ENCODE data around the gene TRPM6. TPM values are rescaled to one million over a fixed set of nuclear protein-coding genes. Genes with fewer than 3 reads are reported as not detected.

The TRPM6 gene
- total RNA-seq, 2 experiments from 2014 or later = not detected

DNA sequence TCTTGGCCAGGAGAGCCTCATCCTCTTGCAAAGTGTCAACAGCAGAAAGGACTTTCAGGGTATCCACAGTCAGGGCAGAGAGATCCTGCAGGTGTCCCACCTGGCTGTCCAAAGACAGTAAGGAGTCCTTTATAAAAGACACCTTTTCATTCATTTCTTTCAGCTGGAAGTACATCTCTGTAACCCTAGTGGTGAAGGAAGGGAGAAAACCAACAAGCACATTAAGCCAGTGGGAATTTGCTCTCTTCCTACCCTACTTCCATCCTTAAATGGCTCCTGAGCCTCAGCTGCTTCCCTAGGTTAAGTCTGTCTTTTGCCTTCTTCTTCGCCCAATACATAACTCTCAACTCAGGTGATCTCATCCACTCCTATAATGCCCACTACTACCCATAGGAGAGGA, 124.8 kb downstream of the TRPM6 start:
- DNase-seq = no peak
- H3K9me3 Mint-ChIP-seq (ENCODE audit: insufficient read depth) = no peaks in the 10 kb centered on the region
- ChIA-PET POLR2A (no interaction called here), CTCF (no interaction called here)
- H3K4me1 Mint-ChIP-seq (ENCODE audit: low read depth) = no peaks in the 10 kb centered on the region
- no peak overlapping the region for H3K27ac Mint-ChIP-seq
- H3K4me3 Mint-ChIP-seq = no peak overlapping the region
- no peak for ATAC-seq
- H3K36me3 Mint-ChIP-seq (ENCODE audit: low read depth) = no peaks in the 10 kb centered on the region
- peaks cover 3% of the 10 kb centered on the region for H3K27me3 Mint-ChIP-seq (ENCODE audit: low read depth)

DNA sequence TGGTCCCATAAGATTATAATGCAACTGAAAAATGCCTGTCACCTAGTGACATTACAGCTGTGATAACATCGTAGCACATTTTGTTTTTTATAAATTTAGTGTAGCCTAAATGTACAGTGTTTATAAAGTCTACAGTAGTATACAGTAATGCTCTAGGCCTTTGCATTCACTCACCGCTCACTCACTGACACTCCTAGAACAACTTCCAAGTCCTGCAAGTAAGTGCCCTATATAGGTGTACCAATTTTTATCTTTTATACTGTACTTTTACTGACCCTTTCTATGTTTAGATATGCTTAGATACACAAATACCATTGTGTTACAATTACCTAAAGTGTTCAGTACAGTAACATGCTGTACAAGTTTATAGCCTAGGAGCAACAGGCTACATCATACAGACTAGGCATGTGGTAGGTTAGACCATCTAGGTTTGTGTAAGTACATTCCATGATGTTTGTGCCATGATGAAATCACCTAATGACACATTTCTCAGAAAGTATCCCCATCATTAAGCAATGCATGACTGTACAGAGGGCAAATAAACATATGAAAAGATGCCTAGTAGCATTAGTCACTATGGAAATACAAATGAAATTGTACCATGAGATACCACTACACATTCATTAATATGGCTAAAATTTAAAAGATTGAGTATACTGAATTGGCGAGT, 127.6 kb downstream of the TRPM6 start:
- H3K27me3 Mint-ChIP-seq (ENCODE audit: low read depth) = peaks cover 3% of the 10 kb centered on the region
- ATAC-seq (no peak), DNase-seq (no peak)
- no peaks in the 10 kb centered on the region for H3K36me3 Mint-ChIP-seq (ENCODE audit: low read depth)
- POLR2A ChIA-PET = no interaction called here
- H3K4me3 Mint-ChIP-seq = no peak overlapping the region
- H3K4me1 Mint-ChIP-seq (ENCODE audit: low read depth) = no peaks in the 10 kb centered on the region
- CTCF ChIA-PET = interaction anchor here (0.8 to 1.5 kb wide), 2 partner anchors 11 to 17 kb away, joined by 3 read pairs; no protein-coding TSS in a partner anchor
- no peak overlapping the region for H3K27ac Mint-ChIP-seq
- no peaks in the 10 kb centered on the region for H3K9me3 Mint-ChIP-seq (ENCODE audit: insufficient read depth)

DNA sequence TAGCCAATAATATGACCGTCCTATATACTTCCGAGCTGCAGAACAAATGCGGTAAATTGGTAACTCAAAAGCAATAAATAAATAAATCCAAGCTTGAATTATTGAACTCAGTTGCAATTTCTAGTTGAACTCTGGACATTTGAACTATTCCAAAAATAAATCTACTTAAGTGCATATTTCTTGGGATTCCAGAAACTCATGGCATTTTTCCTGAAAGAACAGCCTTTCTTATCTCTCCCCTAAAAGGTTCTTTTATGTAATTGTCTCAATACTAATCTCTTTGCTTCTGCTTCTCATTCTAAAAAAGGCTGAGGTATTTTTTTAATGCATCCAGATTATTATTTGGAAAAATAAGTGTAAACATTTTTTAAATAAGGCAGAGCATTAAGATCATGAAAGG, 131.7 kb downstream of the TRPM6 start:
- Mint-ChIP-seq H3K9me3 (ENCODE audit: insufficient read depth) (no peaks in the 10 kb centered on the region), H3K36me3 (ENCODE audit: low read depth) (no peaks in the 10 kb centered on the region), H3K27ac (no peak overlapping the region), H3K4me3 (no peak overlapping the region), H3K27me3 (ENCODE audit: low read depth) (no peaks in the 10 kb centered on the region), H3K4me1 (ENCODE audit: low read depth) (no peaks in the 10 kb centered on the region)
- POLR2A ChIA-PET = no interaction called here
- CTCF ChIA-PET = no interaction called here
- DNase-seq (no peak), ATAC-seq (no peak)

GRCh38 chr9:74755355-74755754, 132.4 kb downstream of the TRPM6 start:
- Mint-ChIP-seq H3K27me3 (ENCODE audit: low read depth) (no peaks in the 10 kb centered on the region), H3K9me3 (ENCODE audit: insufficient read depth) (no peaks in the 10 kb centered on the region), H3K4me3 (no peak overlapping the region), H3K27ac (no peak overlapping the region), H3K36me3 (ENCODE audit: low read depth) (no peaks in the 10 kb centered on the region), H3K4me1 (ENCODE audit: low read depth) (no peaks in the 10 kb centered on the region)
- ChIA-PET CTCF (no interaction called here), POLR2A (no interaction called here)
- DNase-seq (no peak), ATAC-seq (no peak)

DNA sequence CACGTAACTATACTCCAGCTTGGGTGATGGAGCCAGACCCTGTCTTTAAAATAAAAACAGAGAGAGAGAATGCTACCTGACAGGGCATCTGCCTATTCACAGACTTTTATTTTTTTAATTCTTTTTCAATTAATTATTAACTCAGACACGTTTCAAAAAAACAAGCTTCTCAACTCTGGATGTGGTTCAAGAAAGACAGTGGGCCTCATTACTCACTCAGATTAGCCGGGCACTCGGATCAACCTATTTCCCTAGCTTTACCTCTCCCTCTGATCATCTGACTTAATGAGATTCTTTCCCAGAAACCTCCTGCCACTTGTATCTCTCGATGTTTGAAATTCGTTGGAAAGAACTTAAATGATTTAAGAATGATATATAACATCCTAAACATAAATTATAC, 134.1 kb downstream of the TRPM6 start:
- CTCF ChIA-PET = interaction anchor here (1.3 kb wide), 1 partner anchor 11 kb away, joined by 3 read pairs; no protein-coding TSS in a partner anchor
- H3K9me3 Mint-ChIP-seq (ENCODE audit: insufficient read depth) = no peaks in the 10 kb centered on the region
- no peak overlapping the region for H3K27ac Mint-ChIP-seq
- H3K4me1 Mint-ChIP-seq (ENCODE audit: low read depth) = no peaks in the 10 kb centered on the region
- no peaks in the 10 kb centered on the region for H3K36me3 Mint-ChIP-seq (ENCODE audit: low read depth)
- no peak for ATAC-seq
- POLR2A ChIA-PET = no interaction called here
- peaks cover 4% of the 10 kb centered on the region for H3K27me3 Mint-ChIP-seq (ENCODE audit: low read depth)
- DNase-seq = no peak
- H3K4me3 Mint-ChIP-seq = no peak overlapping the region

GRCh38 chr9:74748966-74749365, 138.8 kb downstream of the TRPM6 start:
- Mint-ChIP-seq H3K9me3 (ENCODE audit: insufficient read depth) (no peaks in the 10 kb centered on the region), H3K4me3 (no peak overlapping the region), H3K36me3 (ENCODE audit: low read depth) (no peaks in the 10 kb centered on the region), H3K27ac (no peak overlapping the region), H3K4me1 (ENCODE audit: low read depth) (no peaks in the 10 kb centered on the region), H3K27me3 (ENCODE audit: low read depth) (peaks cover 14% of the 10 kb centered on the region)
- no peak for ATAC-seq
- ChIA-PET CTCF (no interaction called here), POLR2A (no interaction called here)
- DNase-seq = no peak

GRCh38 chr9:74742792-74743730, 144.7 kb downstream of the TRPM6 start:
- Mint-ChIP-seq H3K27me3 (ENCODE audit: low read depth) (peaks cover 24% of the 10 kb centered on the region), H3K27ac (no peak overlapping the region), H3K4me3 (no peak overlapping the region), H3K4me1 (ENCODE audit: low read depth) (no peaks in the 10 kb centered on the region), H3K9me3 (ENCODE audit: insufficient read depth) (no peaks in the 10 kb centered on the region), H3K36me3 (ENCODE audit: low read depth) (no peaks in the 10 kb centered on the region)
- DNase-seq = peak; percentile 29
- no peak for ATAC-seq
- ChIA-PET CTCF (interaction anchor here (0.7 kb wide), 2 partner anchors 11 to 16 kb away, joined by 3 read pairs; no protein-coding TSS in a partner anchor), POLR2A (no interaction called here)

DNA sequence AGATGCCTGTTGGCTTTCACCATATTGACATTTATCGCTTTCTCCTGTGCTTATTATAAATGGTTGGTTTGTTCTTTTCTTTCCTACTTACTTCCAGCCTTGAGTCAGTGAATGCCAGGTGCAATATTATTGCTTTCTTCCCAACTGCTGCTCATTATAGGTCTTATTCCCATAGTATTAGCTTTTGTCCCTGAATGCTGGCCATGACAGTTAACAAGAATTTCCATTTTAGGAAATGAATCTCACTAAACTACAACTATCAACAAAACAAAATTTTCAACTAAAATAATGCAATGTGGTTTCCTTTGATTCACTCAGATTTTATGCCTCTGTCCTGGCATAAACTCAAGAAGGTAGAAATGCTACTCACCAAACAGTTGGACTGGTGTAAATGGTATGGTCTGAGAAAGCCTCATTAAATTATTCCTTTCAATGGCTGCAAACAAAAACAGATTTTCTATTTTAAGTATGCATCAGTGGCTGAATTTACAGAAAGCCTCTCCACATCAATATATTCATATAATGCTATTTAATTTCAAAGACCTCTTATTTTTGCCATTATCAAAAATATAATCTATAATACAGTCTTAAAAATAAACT, 145.4 kb downstream of the TRPM6 start:
- no peak for ATAC-seq
- Mint-ChIP-seq H3K36me3 (ENCODE audit: low read depth) (no peaks in the 10 kb centered on the region), H3K27ac (no peak overlapping the region), H3K4me1 (ENCODE audit: low read depth) (no peaks in the 10 kb centered on the region), H3K4me3 (no peak overlapping the region), H3K27me3 (ENCODE audit: low read depth) (peaks cover 24% of the 10 kb centered on the region), H3K9me3 (ENCODE audit: insufficient read depth) (no peaks in the 10 kb centered on the region)
- POLR2A ChIA-PET = no interaction called here
- DNase-seq = no peak
- CTCF ChIA-PET = no interaction called here

GRCh38 chr9:74736646-74737045, 151.1 kb downstream of the TRPM6 start:
- Mint-ChIP-seq H3K27ac (no peak overlapping the region), H3K4me3 (no peak overlapping the region)

GRCh38 chr9:74735761-74736160, 152.0 kb downstream of the TRPM6 start:
- H3K36me3 Mint-ChIP-seq (ENCODE audit: low read depth) = no peaks in the 10 kb centered on the region
- ATAC-seq (no peak), DNase-seq (no peak)
- no peaks in the 10 kb centered on the region for H3K9me3 Mint-ChIP-seq (ENCODE audit: insufficient read depth)
- H3K27me3 Mint-ChIP-seq (ENCODE audit: low read depth) = peaks cover 6% of the 10 kb centered on the region
- H3K27ac Mint-ChIP-seq = no peak overlapping the region
- CTCF ChIA-PET = no interaction called here
- POLR2A ChIA-PET = no interaction called here
- no peak overlapping the region for H3K4me3 Mint-ChIP-seq
- H3K4me1 Mint-ChIP-seq (ENCODE audit: low read depth) = peaks cover 4% of the 10 kb centered on the region

More at GRCh38 chr9:74736646-74737045, 151.1 kb downstream of the TRPM6 start:
- ATAC-seq (no peak), DNase-seq (no peak)
- Mint-ChIP-seq H3K36me3 (ENCODE audit: low read depth) (no peaks in the 10 kb centered on the region), H3K4me1 (ENCODE audit: low read depth) (peaks cover 4% of the 10 kb centered on the region), H3K27me3 (ENCODE audit: low read depth) (peaks cover 6% of the 10 kb centered on the region), H3K9me3 (ENCODE audit: insufficient read depth) (no peaks in the 10 kb centered on the region)
- POLR2A ChIA-PET = no interaction called here
- CTCF ChIA-PET = no interaction called here

- Mint-ChIP-seq H3K36me3 (ENCODE audit: low read depth) (no peaks in the 10 kb centered on the region), H3K4me3 (no peak overlapping the region), H3K4me1 (ENCODE audit: low read depth) (no peaks in the 10 kb centered on the region), H3K27me3 (ENCODE audit: low read depth) (peaks cover 5% of the 10 kb centered on the region), H3K9me3 (ENCODE audit: insufficient read depth) (no peaks in the 10 kb centered on the region), H3K27ac (no peak overlapping the region)
- ChIA-PET CTCF (no interaction called here), POLR2A (no interaction called here)
- no peak for DNase-seq
- no peak for ATAC-seq
Observed at GRCh38 chr9:74729136-74729695, 158.5 kb downstream of the TRPM6 start.

DNA sequence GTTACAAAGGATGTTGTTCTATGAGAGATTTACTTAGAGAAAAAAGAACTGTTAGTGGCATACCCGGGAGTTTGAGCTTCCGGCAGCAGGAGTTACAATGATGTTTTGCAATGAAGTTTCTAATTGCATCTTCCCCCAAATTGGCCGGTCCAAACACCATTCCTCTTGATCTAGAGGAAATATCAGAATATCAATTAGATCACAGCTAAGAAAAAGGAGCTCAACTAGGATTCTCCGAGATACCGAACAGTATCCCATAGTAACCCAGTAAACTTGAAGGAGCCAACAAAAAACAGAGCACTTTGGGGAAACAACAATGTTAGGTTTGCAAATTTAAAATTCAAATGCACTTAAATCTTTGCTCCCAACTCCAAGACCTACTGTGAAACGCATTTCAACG, 159.5 kb downstream of the TRPM6 start:
- no peak for ATAC-seq
- CTCF ChIA-PET = no interaction called here

More for the DNA sequence above, 159.5 kb downstream of the TRPM6 start:
- Mint-ChIP-seq H3K9me3 (ENCODE audit: insufficient read depth) (no peaks in the 10 kb centered on the region), H3K4me3 (no peak overlapping the region), H3K27me3 (ENCODE audit: low read depth) (peaks cover 5% of the 10 kb centered on the region), H3K27ac (no peak overlapping the region), H3K4me1 (ENCODE audit: low read depth) (no peaks in the 10 kb centered on the region), H3K36me3 (ENCODE audit: low read depth) (no peaks in the 10 kb centered on the region)
- no peak for DNase-seq
- POLR2A ChIA-PET = no interaction called here
